GOT3 (cell line): Measurements from ENCODE around the gene KCND3.

Experiments used
- DNase-seq: peaks from one replicate; lab custom pipeline; 2025; ENCODE audit warnings: mixed read lengths; lab: John Stamatoyannopoulos, UW

The KCND3 gene

DNA sequence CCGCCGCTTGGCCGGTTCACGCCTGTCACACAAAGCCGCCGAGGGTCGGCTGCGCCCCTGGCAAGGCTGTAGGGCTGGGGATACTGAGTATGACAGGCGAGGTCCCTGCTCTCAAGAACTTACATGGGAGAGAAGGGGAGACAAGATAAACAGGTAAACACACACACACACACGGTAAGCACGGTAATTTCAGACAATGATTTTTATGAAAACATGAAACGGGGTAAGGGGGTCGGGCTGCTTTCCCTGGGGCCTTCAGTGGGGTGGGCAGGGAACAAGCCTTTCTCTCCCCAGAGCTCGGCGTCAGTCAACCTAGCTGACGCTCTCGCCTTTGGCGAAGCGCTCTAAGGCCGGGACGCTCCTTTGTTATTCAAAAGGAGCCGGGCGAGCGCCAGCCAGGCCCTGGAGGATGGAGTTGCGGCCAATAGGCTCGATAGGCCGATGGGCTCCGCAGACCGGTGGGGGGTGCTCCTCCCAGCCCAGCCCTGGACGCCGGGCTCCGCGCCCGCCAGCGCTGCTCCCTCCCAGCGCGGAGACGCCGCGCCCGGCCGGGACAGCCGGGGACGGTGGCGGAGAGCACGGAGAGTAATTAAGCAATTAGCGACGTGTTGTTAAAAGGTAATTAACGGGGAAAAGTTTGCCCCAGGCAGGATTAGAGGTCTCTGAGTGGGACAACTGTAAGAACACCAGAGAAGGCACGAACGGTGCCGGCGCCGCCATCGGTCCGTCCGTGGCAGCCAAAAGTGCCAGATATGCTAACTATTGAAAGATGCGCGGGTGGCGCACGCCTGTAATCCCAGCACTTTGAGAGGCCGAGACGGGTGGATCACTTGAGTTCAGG, 249.3 kb downstream of the KCND3 start:
- DNase-seq: no peak

DNA sequence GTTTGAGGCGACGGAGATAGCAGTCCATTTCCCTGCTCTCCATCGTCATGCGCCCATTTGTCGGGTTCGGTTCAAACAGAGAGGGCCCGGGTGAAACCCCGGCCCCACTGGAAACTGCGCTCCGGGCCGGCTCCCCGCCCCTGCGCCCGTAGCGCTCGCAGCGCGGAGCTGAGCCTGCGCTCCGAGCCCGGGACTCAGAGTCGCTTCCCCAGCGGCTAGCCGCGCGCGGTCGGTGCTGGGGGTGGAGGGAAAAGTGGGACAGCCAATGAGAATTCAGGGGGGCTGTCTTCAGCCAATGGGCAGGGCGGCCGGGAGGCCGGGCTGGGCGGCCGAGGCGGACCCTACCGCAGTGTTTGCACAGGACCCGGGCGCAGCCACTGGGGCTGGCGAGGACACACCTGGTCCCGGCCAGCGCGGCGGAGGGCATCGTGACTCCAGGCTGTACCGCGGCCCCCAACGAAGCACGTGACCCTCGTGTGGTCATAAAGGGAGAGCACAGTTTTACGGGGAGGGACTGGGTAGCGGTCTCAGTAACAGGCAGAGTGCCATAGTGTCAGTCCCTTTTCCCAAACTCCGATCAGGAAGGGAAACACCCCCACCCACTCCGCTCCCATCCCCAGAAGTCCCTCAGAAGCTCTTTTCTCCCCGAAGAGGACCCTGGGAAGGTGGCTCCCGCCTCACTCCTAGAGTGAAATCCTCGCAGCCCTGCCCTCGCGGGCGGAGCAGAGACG, 250.1 kb downstream of the KCND3 start, which contains the start of gene INKA2:
INKA2 (minus strand) TSS at position 202 of the 731 bp plus-strand sequence; CDS start at position 49, 153 bp downstream.
- no peak for DNase-seq

DNA sequence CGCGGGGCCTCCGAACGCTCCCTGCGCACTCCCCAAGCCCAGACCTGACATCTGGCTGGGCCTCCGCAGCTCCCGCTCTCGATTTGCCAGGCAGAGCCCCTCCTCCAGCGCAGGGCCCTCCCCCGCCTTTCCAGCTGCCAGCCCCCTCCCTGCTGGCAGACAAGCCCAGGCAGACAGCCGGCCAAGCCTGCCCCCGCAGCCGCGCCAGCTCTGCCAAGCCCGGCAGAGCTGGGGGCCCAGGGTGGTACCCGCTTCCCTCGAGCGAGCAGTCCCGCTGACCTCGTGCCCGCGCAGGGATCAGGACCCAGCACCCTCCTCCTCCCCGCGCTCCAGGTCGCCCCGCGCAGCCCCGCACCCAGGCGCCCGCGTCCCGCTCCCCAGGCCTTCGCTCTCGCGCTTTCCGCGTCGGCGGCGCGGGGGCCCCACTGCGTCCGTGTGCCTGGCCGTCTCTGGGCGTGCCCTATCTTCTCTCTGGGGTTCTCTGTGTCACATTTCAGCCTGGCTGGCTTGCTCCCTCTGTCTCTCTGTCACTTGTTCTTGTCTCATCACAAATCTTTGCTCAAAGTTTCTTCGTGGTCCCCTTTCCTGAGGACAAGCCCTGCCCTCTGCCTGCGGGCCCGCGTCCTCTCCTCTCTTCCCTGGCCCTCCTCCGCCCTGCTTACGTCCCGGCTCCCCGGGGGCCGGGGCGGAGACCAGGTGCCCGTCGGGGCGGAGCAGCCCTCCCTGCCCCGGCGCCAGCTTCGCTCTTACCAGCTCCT, 250.9 kb downstream of the KCND3 start:
- peak; percentile 46 for DNase-seq

DNA sequence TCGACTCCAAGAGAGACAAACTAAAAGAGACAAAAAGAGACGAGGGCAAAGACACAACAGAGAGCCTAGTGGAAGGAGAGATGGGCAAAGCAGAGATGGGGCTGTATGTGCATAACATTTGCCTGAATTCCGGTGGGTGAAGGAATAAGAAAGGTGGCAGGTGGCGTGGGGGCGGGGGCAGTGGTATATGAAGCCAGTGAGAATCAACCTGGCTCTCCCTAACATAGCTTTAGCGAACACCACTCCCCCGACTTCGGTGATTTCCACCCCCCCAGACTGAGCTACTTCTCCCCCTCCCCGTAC, 251.4 kb downstream of the KCND3 start:
- no peak for DNase-seq

DNA sequence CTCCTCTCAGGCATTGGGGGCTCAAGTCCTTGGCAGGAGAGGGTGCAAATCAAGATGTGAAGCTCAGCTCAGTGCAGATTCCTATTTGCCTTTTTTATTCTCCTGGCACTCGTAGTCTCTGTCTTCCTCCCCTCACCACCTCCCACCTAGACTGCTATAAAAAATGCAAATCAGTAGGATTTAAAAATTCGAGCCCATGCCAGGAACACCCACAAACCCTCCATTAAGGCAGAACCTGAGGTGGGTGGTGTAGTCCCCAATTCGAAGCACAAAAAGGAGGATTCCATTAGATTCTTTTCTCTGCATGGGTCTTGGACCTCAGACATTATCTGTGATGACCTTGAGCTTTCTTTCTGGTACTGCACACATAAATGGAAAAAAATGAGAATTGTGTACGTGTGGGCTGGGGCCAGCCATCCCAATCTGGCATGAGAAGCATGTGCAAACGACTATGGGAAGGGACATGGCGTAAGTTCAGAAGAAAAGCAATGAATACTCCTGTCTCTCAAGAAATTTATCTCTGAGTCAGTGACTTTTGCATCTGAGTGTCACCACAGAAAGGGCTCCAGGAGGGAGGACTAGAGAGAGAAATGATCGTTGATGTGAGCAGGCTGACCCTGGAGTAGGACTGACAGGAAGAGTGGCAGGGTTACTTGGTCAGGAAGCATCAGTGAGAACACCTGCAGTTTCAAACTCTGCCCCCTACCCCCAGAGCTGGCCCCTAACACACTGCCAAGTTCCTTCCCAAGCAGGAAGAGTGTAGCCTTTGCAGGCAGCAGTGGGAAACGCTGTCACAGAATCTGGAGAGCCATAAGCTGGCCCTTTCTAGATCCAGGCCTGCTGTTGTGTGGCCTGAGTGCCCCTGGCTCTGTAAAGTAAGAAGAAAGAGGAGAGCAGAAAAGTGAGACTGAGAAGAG, 252.0 kb downstream of the KCND3 start:
- DNase-seq: no peak

DNA sequence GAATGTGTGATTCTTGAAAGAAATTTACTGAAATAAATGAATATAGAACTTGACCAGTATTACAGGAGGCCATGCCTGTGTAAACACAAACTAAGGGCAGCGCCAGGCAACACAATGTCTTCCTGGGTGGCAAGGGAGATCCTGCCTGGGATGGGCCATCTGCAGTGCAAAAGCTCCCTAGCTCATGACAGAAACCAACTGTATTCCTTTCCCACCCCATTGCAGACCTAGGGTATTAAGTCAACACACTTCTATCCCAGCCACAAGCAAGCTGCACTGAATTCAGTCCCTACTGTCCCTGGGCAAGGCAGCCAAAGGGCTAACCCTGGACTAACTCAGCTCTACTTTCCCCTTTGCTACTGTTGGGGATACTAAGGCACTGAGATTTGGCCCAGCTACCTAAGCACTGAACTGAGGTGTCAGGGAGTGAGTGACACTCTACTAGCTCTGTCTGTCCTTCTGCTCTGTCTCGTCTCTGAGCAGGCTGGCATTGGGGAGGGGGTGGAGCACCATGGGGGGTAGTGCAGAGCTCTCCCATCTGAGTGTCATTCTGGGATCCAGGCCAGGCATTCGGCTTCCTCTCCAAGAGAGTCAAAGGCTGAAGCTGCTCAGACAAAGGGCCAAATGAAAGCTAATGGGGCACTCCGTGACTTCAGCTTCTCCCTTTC, 252.8 kb downstream of the KCND3 start:
- no peak for DNase-seq

DNA sequence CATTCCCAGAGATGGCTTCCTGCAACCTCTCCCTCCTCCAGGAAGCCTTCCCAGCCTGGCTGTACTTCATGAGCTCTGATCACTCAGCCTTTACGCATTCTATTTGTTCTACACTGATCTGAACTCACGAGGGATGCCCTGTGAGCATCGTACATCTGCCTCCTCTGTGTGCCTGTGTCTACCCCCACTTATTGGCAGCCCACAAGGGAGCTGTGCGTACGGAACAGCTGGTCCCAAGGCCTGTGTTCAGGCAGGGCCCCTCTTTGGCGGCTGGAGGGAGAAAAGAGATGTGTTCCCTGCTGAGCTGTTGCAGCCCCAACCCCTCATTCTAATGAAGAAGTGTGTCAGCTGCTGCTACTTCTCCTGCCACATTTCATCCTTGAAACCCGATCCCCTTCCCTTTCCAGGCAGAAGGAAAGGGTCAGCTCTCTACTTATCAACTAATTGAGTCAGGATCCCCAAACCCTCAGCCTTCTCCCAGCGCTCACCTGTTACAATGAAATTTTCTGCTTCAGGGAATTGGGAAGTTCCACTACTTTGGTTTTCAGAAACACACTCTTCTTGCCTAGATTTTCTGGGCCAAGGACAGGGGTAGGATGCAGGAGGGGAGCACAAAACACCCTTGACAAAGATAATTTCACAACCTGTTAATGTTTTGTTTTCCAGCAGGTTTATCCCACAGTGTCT, 253.5 kb downstream of the KCND3 start:
- no peak for DNase-seq

DNA sequence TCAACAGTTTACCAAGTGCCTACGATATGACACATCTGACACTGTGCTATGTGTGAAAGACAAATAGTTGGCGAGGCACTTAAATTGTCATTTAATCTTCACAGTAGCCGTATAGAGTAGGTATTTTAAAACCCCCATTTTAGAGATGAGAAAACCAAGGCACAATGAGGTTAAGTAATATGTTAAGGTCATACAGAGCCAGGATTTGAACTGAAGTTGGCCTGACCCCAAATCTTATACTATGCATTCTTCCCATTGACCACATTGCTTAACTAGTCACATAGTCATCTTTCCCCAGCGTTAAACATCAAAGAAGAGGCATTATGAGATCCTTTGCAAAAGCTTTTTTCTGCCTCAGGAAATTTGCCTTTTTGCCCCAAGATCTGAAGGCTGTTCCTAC, 254.1 kb downstream of the KCND3 start:
- DNase-seq: no peak

DNA sequence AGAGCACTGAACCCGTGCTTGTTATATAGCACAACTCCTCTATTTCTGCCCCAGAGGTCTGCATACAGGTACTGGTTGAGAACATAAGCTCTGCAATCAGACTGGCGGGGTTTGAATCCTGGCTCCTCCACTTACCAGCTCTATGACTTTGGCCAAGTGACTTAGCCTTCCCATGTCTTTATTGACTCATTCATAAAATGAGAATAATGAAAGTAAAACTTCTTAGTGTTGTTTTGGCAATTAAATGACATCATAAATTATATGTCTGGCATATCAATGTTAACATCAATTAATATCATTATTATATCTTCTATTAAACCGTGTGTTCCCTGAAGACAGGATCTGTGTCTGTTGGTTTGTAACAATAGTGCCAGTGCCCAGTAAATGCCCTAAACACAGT, 254.6 kb downstream of the KCND3 start:
- no peak for DNase-seq

DNA sequence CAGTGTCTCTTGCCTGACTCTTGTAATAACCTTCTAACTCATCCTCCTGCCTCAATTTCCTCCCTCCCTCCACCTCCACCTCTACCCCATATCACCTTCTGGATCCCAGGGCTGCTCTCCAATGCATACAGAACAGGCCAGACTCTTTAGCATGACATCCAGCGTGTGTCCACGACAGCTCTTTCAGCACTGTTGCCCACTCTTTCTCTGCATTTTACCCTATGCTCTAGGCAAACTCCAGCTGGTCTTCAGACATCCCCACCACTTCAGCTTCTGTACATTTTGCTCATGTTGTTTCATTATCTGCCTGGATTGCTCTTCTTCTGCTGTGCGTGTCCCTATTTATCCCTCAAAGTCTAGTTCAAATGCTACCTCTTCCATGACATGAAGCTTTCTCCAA, 255.0 kb downstream of the KCND3 start:
- no peak for DNase-seq

DNA sequence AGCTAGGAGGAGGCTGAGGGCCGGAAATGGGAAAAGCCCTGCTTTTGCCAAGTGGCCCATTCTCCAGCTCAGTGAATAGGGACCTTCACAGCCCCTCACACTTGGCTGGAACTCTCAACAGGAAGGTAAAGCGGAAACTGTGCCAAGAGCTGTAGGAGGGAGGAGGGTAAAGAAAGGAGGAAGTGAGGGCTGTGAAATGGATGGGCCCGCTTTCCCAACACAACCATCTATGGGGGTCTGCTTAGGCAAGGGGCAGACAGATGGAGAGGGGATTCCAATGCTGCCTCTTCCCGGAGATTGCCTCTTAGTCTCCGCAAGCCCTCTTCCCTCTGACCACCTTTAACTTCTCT, 255.5 kb downstream of the KCND3 start:
- DNase-seq: no peak

DNA sequence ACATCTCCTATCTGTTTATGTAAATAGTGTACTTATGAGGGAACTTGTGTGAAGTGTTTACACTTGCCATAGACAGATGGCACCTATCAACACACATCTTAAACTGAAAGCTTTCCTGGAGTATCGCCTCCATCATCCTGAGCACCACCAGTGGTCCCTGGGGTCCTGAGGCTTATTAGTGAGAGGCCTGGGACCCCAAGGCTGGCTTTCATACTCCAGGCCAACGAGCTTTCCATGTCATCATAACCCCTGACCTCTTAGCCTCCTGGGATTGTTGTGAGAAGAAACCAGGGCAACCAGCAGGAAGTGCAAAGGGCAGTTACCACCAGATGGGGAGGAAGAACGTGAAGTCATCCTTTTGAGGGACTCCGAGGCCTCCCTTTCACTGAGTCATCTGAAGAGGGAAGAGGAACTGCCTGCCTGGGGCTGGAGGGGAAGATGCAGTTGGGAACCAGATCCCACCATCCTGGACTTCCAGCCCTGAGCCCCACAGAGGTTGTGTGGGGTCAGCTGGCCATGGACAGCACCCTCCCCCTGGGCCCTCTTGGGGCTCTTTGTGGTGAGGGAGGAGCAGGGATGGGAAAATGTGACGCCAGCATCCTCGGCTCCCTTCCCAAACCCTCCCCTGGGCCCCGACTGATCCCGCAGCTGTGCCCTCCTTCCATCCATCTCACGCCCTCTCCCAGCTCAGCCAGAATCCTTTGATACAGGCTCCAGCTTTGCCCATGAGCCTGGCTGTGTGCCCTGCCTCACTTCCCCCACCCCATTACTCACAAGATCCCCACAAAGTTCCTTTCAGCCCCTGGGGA, 256.1 kb downstream of the KCND3 start:
- DNase-seq: peak; percentile 37

DNA sequence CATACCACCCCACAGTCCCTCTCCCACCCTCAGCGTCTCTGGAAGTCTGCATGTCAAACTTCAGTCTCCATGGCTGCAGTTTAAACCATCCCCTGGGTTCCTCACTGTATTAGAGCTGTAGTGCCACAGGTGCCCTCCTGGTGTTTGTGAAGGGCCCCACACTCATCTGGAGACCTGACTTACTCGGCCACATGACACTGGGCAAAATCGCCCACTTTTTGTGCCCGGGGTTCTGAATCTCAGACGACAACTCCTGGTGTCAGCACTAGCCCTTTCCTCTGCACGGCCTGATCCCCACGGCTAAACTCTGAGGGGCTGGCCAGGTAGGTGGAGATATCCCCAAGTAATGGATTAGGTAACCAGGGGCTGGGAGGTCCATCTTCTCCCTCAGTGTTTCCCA, 256.8 kb downstream of the KCND3 start:
- DNase-seq: no peak

DNA sequence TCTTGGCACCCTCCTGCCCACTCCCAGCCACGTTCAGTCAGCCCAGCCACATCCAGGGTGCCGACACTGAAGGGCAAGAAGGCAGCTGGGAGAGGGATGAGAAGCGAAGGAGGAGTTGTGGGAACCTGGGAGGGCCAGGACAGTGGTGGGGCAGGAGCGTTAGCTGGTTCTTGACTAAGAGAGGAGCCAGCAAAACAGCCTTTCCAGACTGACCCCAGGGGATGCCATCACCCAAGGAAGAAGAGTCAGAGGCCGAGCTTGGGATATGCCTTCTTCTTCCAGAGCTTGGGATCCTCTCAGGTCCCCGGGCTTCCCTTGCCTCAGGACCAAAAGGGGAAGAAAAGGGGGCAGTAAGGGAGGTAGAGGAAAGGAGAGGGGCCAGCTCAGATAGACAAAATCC, 257.5 kb downstream of the KCND3 start:
- DNase-seq: no peak

DNA sequence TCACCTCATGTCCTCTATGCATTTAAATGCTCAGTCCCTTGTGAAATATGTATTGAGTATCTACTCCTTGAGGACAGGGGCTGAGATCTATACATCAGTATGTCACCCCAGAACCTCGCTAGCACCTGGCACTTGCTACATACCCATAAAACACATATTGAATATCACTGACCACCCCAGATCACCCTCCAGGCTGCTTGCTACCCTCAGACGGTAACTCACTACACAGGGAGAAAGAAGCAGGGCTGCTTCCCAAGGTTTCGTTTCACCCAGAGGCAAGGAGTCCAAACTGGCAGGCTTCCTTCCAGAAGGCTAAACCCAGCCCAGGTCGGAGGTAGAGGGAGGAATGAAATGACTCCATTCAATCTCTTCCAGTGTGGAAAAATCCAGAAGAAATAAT, 258.8 kb downstream of the KCND3 start:
- DNase-seq: no peak

DNA sequence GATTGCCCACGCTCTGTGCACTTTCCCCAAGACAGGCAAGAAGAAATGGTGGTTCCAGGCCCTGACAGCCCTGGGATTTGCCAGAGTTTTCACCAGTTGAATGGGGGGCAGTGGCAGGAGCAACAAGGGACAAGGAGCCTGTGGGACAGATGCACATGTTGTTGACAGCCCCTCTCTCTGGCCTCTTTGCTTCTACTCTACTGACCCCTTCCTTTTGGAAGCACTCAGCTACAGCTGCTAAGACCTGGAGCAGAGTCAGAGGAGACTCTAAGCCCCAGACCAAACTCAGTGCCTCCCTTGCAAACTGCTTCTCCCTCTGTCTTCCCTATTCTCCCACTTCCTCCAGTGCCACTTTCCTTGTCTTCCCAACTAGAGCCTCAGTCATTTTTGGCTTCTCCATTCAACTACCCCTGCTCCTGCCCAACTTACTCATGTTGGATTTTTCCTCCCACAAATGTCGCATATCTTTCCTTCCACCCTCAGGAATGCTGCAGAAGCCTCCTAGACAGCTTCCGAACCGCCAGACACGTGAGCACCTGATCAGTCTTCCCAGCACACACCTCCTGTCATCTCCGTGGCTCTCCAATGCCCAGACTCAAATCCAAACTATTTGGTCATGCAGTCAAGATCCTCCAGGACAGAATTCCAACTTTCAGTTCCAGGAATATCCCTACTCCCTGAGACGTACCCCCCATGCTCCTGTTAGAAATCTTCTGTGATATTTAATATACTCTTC, 259.4 kb downstream of the KCND3 start:
- no peak for DNase-seq

DNA sequence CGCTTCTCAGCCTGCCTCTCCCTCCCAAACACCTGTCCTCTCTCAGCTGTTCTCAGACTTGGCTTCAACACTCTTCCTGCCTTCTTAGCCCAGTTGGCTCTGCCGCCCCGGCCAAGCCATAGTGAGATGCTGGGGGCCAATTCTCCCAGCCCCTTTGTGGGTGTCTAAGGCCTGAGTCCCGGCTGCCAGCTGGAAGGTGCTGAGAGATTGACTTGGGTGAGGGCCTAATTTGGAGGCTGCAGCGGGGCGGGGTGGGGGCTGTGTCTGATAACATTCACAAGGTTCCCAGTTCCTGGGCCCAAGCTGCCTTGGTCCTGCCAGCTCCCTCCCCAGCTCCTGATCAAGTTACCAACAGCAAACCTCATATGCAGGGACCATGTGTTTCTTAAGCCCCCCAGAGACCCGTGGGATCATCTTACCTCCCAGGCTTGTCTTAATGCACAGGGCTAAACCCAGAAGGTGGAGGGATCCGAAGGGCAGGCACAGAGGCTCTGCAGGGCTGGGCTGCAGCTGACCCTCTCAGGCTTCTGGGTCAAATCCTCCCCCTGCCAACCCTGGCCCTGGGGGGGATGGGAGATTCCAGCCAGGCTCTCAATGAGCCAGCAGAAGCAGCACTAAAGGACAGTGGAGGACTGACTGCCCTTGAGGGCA, 260.1 kb downstream of the KCND3 start:
- no peak for DNase-seq

DNA sequence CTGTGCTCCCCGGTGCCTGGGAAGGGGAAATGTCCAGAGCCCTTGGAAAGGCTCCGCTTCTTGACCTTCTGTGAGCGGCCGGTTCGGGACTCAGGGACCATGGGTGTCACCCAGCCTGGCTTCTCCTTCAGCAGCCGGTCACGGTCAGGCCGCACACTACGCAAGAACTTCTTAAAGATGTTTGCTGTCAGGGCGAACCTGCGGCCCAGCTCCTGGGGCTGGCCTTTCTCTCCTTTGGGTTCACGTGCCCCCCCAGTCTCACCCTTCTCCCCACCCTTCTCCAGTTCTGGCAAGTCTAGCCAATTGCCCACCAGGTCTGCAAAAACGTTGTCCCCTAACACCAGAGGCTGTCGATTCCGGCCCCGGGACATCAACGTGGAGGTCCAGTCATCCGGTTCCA, 262.4 kb downstream of the KCND3 start:
- DNase-seq: no peak

DNA sequence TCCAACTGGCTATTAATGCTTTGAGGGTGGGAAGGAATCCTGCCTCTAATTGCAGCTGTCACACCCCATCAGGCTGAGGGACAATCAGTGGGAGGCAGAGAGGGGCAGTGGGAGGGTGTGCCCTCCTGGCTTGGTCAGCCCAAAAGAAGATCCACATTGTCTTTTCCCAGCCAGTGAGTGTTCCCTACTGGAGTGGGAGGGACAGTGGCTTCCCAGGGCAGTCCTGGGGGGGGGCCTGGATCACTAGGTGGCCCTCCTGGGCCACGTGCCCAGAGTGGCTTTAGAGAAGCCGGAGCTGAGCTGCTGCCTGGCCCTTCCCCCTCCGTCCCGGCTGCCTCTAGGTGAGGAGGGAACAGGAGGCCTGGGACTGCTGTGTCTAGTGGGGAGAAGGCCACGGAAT, 264.3 kb downstream of the KCND3 start:
- DNase-seq: no peak
